Stimulated activated CD4-positive, alpha-beta T cell treated with anti-CD3 and anti-CD28 coated beads, Interleukin-4, amount 100 ng/mL, for 48 hours (primary cell): ENCODE data around the gene TPM1.

ENCODE experiments used
- DNase-seq, 2 donors: peaks; one replicate each; pipeline ENCODE4 v3.0.0-alpha.2; 2020; ENCODE audit warnings: low read depth in 2 of 2

The TPM1 gene

GRCh38 chr15:63016234-63016633, 26.3 kb upstream of the TPM1 start:
- DNase-seq, result no peak

GRCh38 chr15:63018639-63019038, 23.9 kb upstream of the TPM1 start:
- no peak for DNase-seq

DNA sequence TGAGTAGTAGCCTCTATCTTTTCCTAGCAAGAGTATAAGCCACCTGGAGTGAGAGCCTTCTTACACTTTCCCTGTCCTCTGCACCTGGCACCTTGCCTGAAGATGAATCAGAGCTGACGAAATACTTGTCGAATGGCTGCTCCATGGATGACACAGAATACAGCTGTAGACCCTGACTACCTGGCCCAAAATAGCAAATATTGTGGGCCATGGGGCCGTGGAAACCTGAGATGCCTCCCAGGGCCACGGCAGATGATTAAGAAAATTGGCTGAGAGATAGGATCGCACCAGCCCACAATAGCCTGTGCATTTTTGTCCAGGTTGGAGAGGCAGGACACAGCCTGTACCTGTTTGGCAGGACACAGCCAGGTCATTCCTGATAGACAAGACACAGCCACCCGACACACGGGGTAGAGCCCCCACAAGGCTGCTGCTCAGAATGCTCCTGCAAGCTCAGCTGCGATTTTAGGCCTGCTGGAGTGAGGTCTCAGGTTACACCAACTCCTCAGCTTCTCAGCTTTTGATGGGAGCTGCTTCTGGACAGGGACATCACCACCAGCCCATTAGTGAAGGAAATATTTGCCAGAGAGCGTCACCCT, 22.9 kb upstream of the TPM1 start:
- no peak for DNase-seq

DNA sequence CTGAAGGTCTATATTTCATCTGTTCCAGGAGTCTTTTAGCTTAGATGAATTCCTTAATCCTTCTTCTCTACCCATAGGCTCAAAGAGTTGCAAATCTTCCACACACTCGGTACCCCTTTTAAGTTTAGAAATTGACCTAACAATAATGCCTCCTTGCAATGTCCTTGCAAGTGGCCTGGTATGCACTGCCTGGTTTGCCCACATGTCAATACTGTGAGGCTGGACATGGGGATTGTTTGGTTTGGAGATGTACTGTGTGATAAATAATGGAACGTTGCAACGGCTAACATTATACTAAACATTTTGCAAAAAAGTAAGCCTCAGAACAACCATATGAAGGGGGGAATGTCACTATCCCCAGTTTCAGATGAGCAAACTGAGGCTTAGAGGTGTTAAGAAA, 22.4 kb upstream of the TPM1 start:
- no peak for DNase-seq

DNA sequence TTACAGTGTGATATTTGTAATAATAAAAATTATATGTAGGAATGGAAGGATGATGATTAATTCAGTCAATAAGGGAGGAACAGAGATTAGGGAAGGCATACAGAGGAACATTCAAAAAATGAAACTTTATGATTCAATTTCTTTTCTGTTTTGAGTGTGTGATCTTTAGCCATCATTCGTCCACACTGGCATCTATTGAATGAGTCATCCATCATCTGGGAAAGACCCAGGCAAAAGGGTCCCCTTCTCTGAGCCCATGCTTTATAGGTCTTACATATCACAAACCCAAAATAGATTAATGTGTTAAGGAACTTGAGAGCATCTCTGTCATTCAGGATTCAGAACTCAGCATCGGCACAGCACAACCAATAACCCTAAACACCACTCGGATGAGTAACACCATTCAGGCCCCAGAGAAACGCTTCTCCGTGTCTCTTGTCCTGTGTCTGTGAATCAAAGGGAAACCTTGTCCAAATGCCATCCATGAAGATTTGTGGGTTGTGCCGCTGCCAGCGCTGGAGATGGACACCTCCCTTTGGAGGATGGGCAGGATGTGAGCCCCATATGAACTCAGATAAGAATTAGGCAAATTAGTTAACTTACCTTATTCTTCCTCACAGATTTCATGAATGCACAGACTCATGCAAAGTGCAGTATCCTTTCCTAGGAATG, 21.7 kb upstream of the TPM1 start:
- no peak for DNase-seq

GRCh38 chr15:63022181-63022580, 20.4 kb upstream of the TPM1 start:
- no peak for DNase-seq

DNA sequence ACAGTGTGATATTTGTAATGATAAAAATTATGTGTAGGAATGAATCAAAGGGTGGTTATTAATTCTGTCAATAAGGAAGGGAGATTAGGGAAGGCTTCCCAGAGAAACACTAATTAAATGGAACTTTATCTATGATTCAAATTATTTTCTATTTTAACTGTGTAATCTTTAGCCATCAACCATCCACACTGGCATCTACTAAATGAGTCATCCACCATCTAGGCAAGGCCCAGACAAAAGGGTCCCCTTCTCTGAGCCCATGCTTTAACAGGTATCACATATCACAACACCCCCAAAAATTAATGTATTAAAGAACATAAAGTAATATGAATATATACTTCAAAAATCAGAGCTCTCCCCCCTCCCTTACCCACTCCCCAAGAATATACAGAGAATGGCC, 19.9 kb upstream of the TPM1 start:
- no peak for DNase-seq

- DNase-seq, result no peak
Measured at GRCh38 chr15:63023351-63023945, 19.1 kb upstream of the TPM1 start.

- DNase-seq, result no peak
Measured at GRCh38 chr15:63025460-63025859, 17.1 kb upstream of the TPM1 start.

GRCh38 chr15:63027646-63028045, 14.9 kb upstream of the TPM1 start:
- DNase-seq, result no peak

DNA sequence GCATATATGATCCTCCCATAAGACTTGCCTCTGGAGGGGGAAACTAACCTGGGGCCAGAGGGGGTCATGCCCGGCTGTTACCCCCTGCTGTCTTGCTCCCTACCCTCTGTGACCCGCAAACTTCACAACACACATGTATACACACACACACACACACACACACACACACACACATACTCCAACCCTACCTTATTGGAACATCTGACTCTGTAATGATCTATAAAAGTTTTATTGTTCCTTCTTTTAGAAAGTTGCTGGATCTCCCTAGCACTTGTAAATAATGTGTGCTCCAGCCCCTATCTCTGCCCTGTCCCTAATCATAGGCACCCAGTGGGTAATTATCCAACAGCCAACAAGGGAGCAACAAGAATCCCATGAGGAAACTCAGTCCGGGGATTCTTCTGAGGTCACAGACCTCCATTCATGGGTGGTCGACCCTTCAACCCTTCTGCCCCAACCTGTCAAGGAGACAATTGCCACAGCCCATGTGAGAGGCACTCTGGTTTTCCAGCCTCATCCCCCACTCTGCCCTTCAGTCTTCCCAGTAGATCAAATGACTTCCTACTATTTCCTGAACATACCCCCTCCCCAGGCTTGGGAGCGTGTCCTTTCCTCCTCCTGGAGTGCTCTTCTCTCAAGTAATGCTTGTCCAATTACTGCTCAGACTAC, 14.0 kb upstream of the TPM1 start:
- DNase-seq, result no peak

DNA sequence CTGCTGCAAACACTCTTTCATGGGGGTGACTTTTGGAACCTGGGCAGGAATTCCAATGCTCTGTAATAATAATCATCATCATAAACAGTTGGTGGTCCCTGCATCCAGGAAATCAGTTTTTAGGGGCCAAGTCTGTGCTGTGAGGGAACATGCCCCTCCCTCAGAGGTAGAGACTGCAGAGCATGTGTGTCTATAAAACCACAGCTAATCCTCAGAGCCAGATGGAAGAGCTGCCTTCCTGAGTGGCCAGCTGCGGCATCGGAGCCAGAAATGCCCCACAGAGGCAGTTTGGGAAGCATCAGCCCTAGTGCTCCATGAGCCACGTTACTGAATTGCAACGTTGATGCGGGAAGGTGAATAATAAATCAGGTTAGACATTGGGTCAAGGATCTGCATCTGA, 12.9 kb upstream of the TPM1 start:
- no peak for DNase-seq

- no peak for DNase-seq
Measured at GRCh38 chr15:63030101-63030551, 12.4 kb upstream of the TPM1 start.

- DNase-seq, result no peak
Measured at GRCh38 chr15:63034578-63034977, 8.0 kb upstream of the TPM1 start.

DNA sequence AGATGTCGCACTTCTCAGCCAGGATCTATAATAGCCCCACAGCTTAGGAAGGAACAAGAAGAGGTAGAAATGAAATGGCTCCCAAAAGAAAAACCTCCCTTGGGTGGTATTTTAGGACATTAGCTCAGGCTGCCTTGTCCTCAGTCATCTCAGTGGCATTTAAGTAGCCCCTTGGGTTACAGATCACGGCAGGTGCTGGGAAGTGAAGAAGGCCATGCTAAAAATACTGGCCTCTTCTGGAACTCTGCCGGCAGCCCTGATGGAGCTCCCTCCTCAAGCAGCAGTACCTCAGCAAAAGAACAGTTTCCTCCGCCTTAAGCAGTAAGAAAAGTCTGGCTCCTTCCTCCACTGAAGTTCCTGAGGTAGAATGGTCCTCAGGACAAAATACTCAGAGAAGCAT, 7.3 kb upstream of the TPM1 start:
- no peak for DNase-seq

- no peak for DNase-seq
Measured at GRCh38 chr15:63035977-63036376, 6.6 kb upstream of the TPM1 start.

DNA sequence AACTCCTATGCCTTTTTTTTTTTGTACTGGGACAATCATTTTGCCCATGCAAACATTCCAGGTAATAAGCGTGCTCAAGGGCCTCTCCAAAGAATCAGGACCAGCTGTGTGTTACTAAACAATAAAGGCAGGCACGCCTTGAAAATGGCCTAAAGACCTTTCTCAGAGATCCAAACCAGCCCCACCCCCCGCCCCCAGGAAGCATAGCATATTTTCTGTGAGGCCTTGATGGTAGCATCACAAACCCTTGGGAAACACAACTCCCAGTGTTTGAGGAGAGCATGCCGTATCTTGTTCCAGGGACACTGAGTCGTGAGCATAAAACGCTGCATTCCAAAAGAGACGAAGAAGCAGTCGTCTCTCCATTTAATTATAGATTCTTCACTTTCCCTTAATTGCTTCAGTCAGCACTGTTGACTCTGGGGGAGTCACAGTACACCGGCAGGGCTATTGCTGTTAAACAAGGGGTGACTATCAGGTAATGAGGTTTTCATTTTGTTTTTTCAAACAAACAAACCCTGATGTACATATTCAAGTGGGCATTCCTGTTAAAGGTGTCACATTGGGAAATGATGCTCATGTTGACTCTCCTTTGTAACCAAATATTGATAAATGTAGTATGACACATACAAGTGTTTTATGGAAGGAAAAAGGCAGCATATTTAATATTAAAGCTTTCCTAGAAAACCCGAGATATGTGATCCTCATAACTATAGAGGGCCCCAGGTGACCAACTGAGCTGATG, 4.4 kb upstream of the TPM1 start:
- no peak for DNase-seq

DNA sequence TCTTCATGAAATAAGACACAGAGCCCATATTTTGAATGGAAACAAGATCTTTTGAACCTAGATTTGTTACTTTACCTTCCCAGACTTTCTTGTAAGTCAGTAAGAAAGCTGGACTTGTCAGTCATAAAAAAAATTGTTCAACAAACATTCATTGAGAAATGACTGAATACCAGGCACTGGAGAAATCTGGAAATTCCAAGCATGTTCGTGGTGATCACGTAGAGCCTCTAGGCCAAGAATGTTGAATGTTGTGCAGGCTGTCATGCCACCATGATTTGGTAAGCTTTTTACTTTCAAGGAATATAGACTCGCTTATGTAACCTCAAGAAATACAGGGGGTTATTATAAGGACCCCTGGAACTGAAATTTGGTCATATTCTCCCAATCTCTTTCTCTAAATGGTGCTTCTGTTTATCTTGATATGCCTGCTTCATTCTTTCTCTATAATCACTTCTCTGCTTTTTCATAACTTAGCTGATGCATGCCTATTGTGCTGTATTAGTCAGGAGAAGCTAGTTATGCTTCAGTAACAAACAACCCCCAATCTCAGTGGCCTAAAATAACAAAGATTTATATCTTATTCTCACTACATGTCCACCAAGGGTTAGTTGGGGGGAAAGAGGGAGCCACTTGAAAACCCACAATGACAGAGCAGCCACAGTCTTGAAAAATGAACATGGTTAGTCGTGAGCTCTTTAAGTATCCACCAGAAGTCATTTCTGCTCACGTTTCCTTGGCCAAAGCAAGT, 3.4 kb upstream of the TPM1 start:
- DNase-seq, result no peak

DNA sequence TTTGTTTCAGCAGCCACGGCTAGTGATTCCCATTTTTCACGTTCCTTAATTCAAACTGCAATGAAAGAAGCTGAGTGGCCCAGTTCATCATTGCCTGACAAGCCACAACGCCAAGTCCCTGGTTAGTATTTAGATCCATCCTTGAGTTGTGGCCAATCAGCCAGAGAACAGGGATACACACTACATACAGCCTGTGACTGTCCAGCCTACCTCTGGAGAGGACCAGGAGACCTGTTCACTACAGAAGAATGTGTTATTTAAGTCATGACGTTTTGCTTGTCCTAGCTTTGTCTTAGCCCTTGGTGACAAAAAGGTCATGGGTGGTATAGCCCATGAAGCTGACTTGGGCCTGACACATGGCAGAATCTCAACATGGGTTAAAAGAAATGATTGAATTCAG, 2.7 kb upstream of the TPM1 start:
- no peak for DNase-seq

DNA sequence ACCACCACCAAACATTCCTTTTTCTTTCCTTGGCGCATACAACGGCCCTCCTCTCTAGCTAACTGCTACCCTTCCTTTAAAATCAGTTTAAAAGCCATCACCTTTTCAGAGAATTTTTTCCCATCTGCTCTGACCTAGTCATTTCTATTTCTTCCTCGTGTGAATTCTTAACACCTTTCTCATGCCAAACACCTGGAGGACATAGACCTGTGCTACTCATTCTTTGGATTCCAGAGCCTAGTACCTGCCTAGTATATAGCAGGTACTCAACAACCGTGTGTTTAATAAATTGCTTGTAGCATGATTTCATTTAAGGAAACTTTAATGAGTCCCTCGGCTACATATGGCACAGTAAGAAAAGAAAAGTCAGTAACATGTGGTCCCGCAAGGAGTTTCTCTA, 2.0 kb upstream of the TPM1 start:
- no peak for DNase-seq

DNA sequence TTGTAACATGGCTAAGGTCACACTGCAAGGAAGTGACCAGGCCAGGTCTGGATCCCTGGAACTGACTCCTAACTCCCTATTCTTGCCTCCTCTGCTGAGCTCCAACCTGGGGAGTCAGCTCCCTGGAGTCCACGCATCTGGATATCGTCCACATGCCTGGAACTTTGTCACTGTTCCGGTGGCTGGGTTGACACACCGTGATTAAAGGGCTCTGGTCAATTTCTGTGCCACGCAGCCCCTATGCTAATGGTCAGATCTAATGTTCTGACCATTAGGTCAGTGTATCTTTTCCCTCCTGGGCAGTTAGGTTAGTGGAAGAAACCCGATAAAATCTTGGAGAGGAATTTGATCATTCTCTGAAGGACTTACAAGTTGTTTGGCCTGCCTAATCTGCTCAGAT, 1.6 kb upstream of the TPM1 start:
- no peak for DNase-seq
